Stomach (tissue), 9 donors: Measurements from ENCODE around the gene CTAGE1. TPM values are rescaled to one million over a fixed set of nuclear protein-coding genes. Genes with fewer than 3 reads are reported as not detected.

ENCODE experiments used
- DNase-seq, 2 donors: peaks; one replicate each; pipeline versions ENCODE4 v3.0.0 to v3.0.0-alpha.2; 2013 to 2019
- H3K27ac ChIP-seq, 5 donors: fragments of 200-600 bp in 4 of 5; sonication (generic) in 4 of 5; one replicate each; pipeline ENCODE4 v1.5.1; 2013 to 2019; ENCODE audit warnings: mild to moderate bottlenecking in 1 of 5, moderate library complexity in 1 of 5
- H3K27me3 ChIP-seq, 3 donors: fragments of 200-600 bp; sonication (generic); one replicate each; pipeline ENCODE4 v1.5.1; 2017 to 2019; ENCODE audit warnings: mixed run types in 1 of 3
- H3K36me3 ChIP-seq, 4 donors: fragments of 200-600 bp; sonication (generic); 1 replicate in 3 of 4; 2 replicates in 1 of 4; pipeline ENCODE4 v1.5.1; 2016 to 2019
- H3K4me1 ChIP-seq, 4 donors: fragments of 200-600 bp; sonication (generic); one replicate each; pipeline ENCODE4 v1.5.1; 2016 to 2019
- H3K4me3 ChIP-seq, 4 donors: fragments of 200-600 bp; sonication (generic) in 3 of 4; one replicate each; pipeline ENCODE4 v1.5.1; 2016 to 2019; ENCODE audit warnings: mild to moderate bottlenecking in 1 of 4
- H3K9me3 ChIP-seq, 4 donors: fragments of 200-600 bp; sonication (generic); one replicate each; pipeline ENCODE4 v1.5.1; 2016 to 2019
- CTCF ChIP-seq, 7 experiments: fragments of 450-650 bp in 4 of 7; fragments of 200-600 bp in 3 of 7; sonication (generic) in 3 of 7; IDR thresholded peaks; one replicate each; pipeline ENCODE4 v1.5.1; 2016 to 2019; ENCODE audit warnings: antibody characterized with exemption in 7 of 7, control low read depth in 2 of 7, mild to moderate bottlenecking in 1 of 7
- EP300 ChIP-seq: sonication (generic); formaldehyde crosslinking; IDR thresholded peaks from one replicate; pipeline ENCODE4 v1.6.1; 2017; ENCODE audit warnings: antibody characterized with exemption
- POLR2A ChIP-seq, 4 donors: fragments of 450-650 bp; IDR thresholded peaks; one replicate each; pipeline ENCODE4 v1.6.1; 2016; ENCODE audit warnings: antibody characterized with exemption in 4 of 4, control low read depth in 2 of 4, mild to moderate bottlenecking in 1 of 4, moderate library complexity in 1 of 4
- POLR2AphosphoS5 ChIP-seq, 3 donors: sonication (generic); formaldehyde crosslinking; IDR thresholded peaks; one replicate each; pipeline ENCODE4 v1.6.1; 2016; ENCODE audit warnings: antibody characterized with exemption in 3 of 3
- WGBS, 5 donors: extraction: QIAGEN DNeasy Blood & Tissue Kit in 3 of 5; methylation state at CpG; one replicate each; pipeline versions ENCODE4 v1.1.5 to v1.1.7; 2013 to 2018; 5-methylcytosine and 5-hydroxymethylcytosine counted together
- intact Hi-C: fragments of 100-400 bp; cut with DNase I; formaldehyde crosslinking; loops from one replicate; pipeline ENCODE4 v1.15.1; 2023; ENCODE audit warnings: low total_unique reads
- polyA plus RNA-seq, 3 donors: library from polyadenylated mRNA; stranded (reverse); fragments of 200-250 nt; gene quantifications; one replicate each; pipeline ENCODE4 v1.2.3, GENCODE V29; 2013
- total RNA-seq, 5 donors: library from RNA; depleted of rRNA; stranded (reverse); fragments of >200 nt; gene quantifications; one replicate each; pipeline versions ENCODE4 v1.1.0 to v1.2.3, GENCODE V29; 2014 to 2016
- donor health status: healthy with polysubstance abuse.
- donor health status: Bipolar disorder and iron deficiency.
- donor health status: healthy.

The CTAGE1 gene
- total and polyA plus RNA-seq, 8 donors: not detected

GRCh38 chr18:22408059-22408458 is 9.7 kb downstream of the CTAGE1 start:
- intact Hi-C loops: no loop called here
- H3K27ac ChIP-seq: no peak overlapping the region
- peaks cover 0 to 25% (median 13%) of the 10 kb centered on the region in 4 donors for H3K9me3 ChIP-seq
- TF ChIP-seq POLR2A (IDR thresholded peaks at IDR 0.05) (no peak), CTCF (IDR thresholded peaks at IDR 0.05) (no peak)
- H3K36me3 ChIP-seq: no peaks in the 10 kb centered on the region
- no peaks in the 10 kb centered on the region for H3K4me1 ChIP-seq
- H3K4me3 ChIP-seq: no peak overlapping the region
- 87 to 98% (median 95%) methylated on average over 3 of the region's 3 CpGs for WGBS, 5 donors
- no peaks in the 10 kb centered on the region for H3K27me3 ChIP-seq
- DNase-seq: no peak

- Histone ChIP-seq H3K4me1 (no peaks in the 10 kb centered on the region), H3K9me3 (peaks cover 0 to 25% (median 13%) of the 10 kb centered on the region in 4 donors), H3K36me3 (no peaks in the 10 kb centered on the region), H3K27me3 (no peaks in the 10 kb centered on the region), H3K4me3 (no peak overlapping the region), H3K27ac (no peak overlapping the region)
- no peak for DNase-seq
- intact Hi-C loops: no loop called here
- TF ChIP-seq POLR2AphosphoS5 (IDR thresholded peaks at IDR 0.05): no peak
- TF ChIP-seq CTCF (IDR thresholded peaks at IDR 0.05): no peak
- TF ChIP-seq EP300: no peak
- no peak for TF ChIP-seq POLR2A (IDR thresholded peaks at IDR 0.05)
Observed at GRCh38 chr18:22405142-22405541, 12.6 kb downstream of the CTAGE1 start.

- no peak for DNase-seq
- no peak for TF ChIP-seq POLR2AphosphoS5 (IDR thresholded peaks at IDR 0.05)
- TF ChIP-seq POLR2A (IDR thresholded peaks at IDR 0.05): no peak
- TF ChIP-seq EP300: no peak
- no peak for TF ChIP-seq CTCF (IDR thresholded peaks at IDR 0.05)
- H3K4me3 ChIP-seq: no peak overlapping the region
- no peak overlapping the region for H3K27ac ChIP-seq
- peaks cover 0 to 25% (median 13%) of the 10 kb centered on the region in 4 donors for H3K9me3 ChIP-seq
- no peaks in the 10 kb centered on the region for H3K4me1 ChIP-seq
- H3K27me3 ChIP-seq: no peaks in the 10 kb centered on the region
- 83 to 99% (median 99%) methylated on average over 3 of the region's 3 CpGs for WGBS, 5 donors
- intact Hi-C loops: no loop called here
- no peaks in the 10 kb centered on the region for H3K36me3 ChIP-seq
Observed at GRCh38 chr18:22403950-22404349, 13.8 kb downstream of the CTAGE1 start.

GRCh38 chr18:22399949-22400348 is 17.8 kb downstream of the CTAGE1 start:
- Histone ChIP-seq H3K9me3 (peaks cover 0 to 10% (median 4%) of the 10 kb centered on the region in 4 donors), H3K4me1 (no peaks in the 10 kb centered on the region), H3K27ac (no peak overlapping the region), H3K27me3 (no peaks in the 10 kb centered on the region), H3K36me3 (no peaks in the 10 kb centered on the region), H3K4me3 (no peak overlapping the region)
- 65 to 83% (median 72%) methylated on average over 3 of the region's 3 CpGs for WGBS, 5 donors
- intact Hi-C loops: no loop called here
- TF ChIP-seq POLR2AphosphoS5 (IDR thresholded peaks at IDR 0.05) (no peak), EP300 (no peak), POLR2A (IDR thresholded peaks at IDR 0.05) (no peak), CTCF (IDR thresholded peaks at IDR 0.05) (no peak)
- no peak for DNase-seq
